ENCODE results near the gene SLC41A3. TPM values are rescaled to one million over a fixed set of nuclear protein-coding genes. Genes with fewer than 3 reads are reported as not detected.

SLC41A3 gene
- polyA plus RNA-seq, 3 donors: 2.8 to 18.2 (median 13.6) TPM

- Mint-ChIP-seq H3K27me3 (ENCODE audit: low read depth in 3 of 3) (peaks cover 1 to 3% (median 1%) of the 10 kb centered on the region in 3 donors), H3K27ac (no peak overlapping the region), H3K4me3 (no peak overlapping the region), H3K9me3 (peaks cover 0 to 6% (median 1%) of the 10 kb centered on the region in 7 donors), H3K4me1 (no peaks in the 10 kb centered on the region), H3K36me3 (peaks cover 27 to 31% of the 10 kb centered on the region in 2 donors)
- TF ChIP-seq CTCF (IDR thresholded peaks at IDR 0.05): no peak
- Histone ChIP-seq H3K9me3 (replicated peaks in 1 of 2; ENCODE audit: control insufficient read depth in 1 of 2, insufficient read depth in 1 of 2, low read length in 2 of 2) (no peaks in the 10 kb centered on the region), H3K27ac (ENCODE audit: low read depth in 1 of 2, low read length in 2 of 2) (no peak overlapping the region), H2AFZ (ENCODE audit: insufficient read depth, low read depth, low read length, poor library complexity, severe bottlenecking) (no peak overlapping the region), H3K36me3 (replicated peaks in 1 of 2; ENCODE audit: control insufficient read depth in 1 of 2, insufficient read depth in 2 of 2, low read length in 2 of 2) (peaks cover 3 to 16% of the 10 kb centered on the region in 2 donors), H4K20me1 (ENCODE audit: insufficient read depth, low read length) (no peaks in the 10 kb centered on the region), H3K4me3 (replicated peaks in 1 of 3; ENCODE audit: low read depth in 2 of 3, low read length in 3 of 3) (no peak overlapping the region), H3K79me2 (ENCODE audit: insufficient read depth, low read length) (no peaks in the 10 kb centered on the region), H3K4me2 (replicated peaks; ENCODE audit: extremely low read depth, low read length, poor library complexity, severe bottlenecking) (no peak overlapping the region), H3K4me1 (ENCODE audit: control insufficient read depth in 1 of 2, insufficient read depth in 2 of 2, low read length in 2 of 2) (no peaks in the 10 kb centered on the region), H3K27me3 (ENCODE audit: control insufficient read depth in 2 of 2, insufficient read depth in 2 of 2, low read length in 2 of 2) (no peaks in the 10 kb centered on the region), H3K9ac (ENCODE audit: insufficient read depth, low read length, poor library complexity, severe bottlenecking) (no peak overlapping the region)
- intact Hi-C loops (cut with micrococcal nuclease): no loop called here
- no peak for DNase-seq
- WGBS (ENCODE audit: insufficient coverage): 60% methylated on average over 1 of the region's 3 CpGs
Measured at GRCh38 chr3:126005951-126006350, 78.0 kb downstream of the SLC41A3 start.

GRCh38 chr3:126004692-126005091 is 79.2 kb downstream of the SLC41A3 start:
- Histone ChIP-seq H3K4me2 (replicated peaks; ENCODE audit: extremely low read depth, low read length, poor library complexity, severe bottlenecking) (no peak overlapping the region), H3K27ac (ENCODE audit: low read depth in 1 of 2, low read length in 2 of 2) (no peak overlapping the region), H3K36me3 (replicated peaks in 1 of 2; ENCODE audit: control insufficient read depth in 1 of 2, insufficient read depth in 2 of 2, low read length in 2 of 2) (peaks cover 3 to 16% of the 10 kb centered on the region in 2 donors), H3K4me1 (ENCODE audit: control insufficient read depth in 1 of 2, insufficient read depth in 2 of 2, low read length in 2 of 2) (no peaks in the 10 kb centered on the region), H3K9ac (ENCODE audit: insufficient read depth, low read length, poor library complexity, severe bottlenecking) (no peak overlapping the region), H3K27me3 (ENCODE audit: control insufficient read depth in 2 of 2, insufficient read depth in 2 of 2, low read length in 2 of 2) (no peaks in the 10 kb centered on the region), H2AFZ (ENCODE audit: insufficient read depth, low read depth, low read length, poor library complexity, severe bottlenecking) (no peak overlapping the region), H3K9me3 (replicated peaks in 1 of 2; ENCODE audit: control insufficient read depth in 1 of 2, insufficient read depth in 1 of 2, low read length in 2 of 2) (no peaks in the 10 kb centered on the region), H3K79me2 (ENCODE audit: insufficient read depth, low read length) (no peaks in the 10 kb centered on the region), H3K4me3 (replicated peaks in 1 of 3; ENCODE audit: low read depth in 2 of 3, low read length in 3 of 3) (no peak overlapping the region), H4K20me1 (ENCODE audit: insufficient read depth, low read length) (no peaks in the 10 kb centered on the region)
- Mint-ChIP-seq H3K9me3 (peaks cover 0 to 7% (median 5%) of the 10 kb centered on the region in 7 donors), H3K4me3 (no peak overlapping the region), H3K4me1 (no peaks in the 10 kb centered on the region), H3K27ac (no peak overlapping the region), H3K36me3 (peaks cover 24 to 28% of the 10 kb centered on the region in 2 donors), H3K27me3 (ENCODE audit: low read depth in 3 of 3) (peaks cover 1 to 2% (median 2%) of the 10 kb centered on the region in 3 donors)
- TF ChIP-seq CTCF (IDR thresholded peaks at IDR 0.05): no peak
- no peak for DNase-seq
- 100% methylated on average over 7 of the region's 7 CpGs for WGBS (ENCODE audit: insufficient coverage)
- intact Hi-C loops (cut with micrococcal nuclease): no loop called here
